HG02938 (cell line): Measurements from ENCODE around the gene PCSK6.
"Not testable (repeated sequence)": the region's sequence is repeated elsewhere in the genome, so short reads cannot be mapped to it uniquely, and the experiment has no call there.

Source experiments
- ATAC-seq: cut with Tn5 transposase; IDR thresholded peaks from one replicate; pipeline ENCODE4 v1.9.1; 2021; ENCODE audit warnings: mild to moderate bottlenecking, moderate library complexity; ENCODE audit not compliant: unreplicated experiment

Gene PCSK6

GRCh38 chr15:101386967-101387366 lies 102.5 kb downstream of the PCSK6 start:
- no peak for ATAC-seq

- no peak for ATAC-seq
These were observed 103.5 kb downstream of the PCSK6 start for GRCh38 chr15:101386006-101386405.

- no peak for ATAC-seq
These were observed 105.2 kb downstream of the PCSK6 start for GRCh38 chr15:101384276-101384675.

GRCh38 chr15:101382544-101382943 lies 107.0 kb downstream of the PCSK6 start:
- ATAC-seq = no peak

GRCh38 chr15:101381671-101382212 lies 107.8 kb downstream of the PCSK6 start:
- ATAC-seq = no peak

GRCh38 chr15:101380146-101380545 lies 109.4 kb downstream of the PCSK6 start:
- no peak for ATAC-seq

- ATAC-seq = no peak
These were observed 109.9 kb downstream of the PCSK6 start for GRCh38 chr15:101379647-101380046.

GRCh38 chr15:101378879-101379278 lies 110.6 kb downstream of the PCSK6 start:
- ATAC-seq = no peak

- no peak for ATAC-seq
These were observed 111.2 kb downstream of the PCSK6 start for GRCh38 chr15:101378171-101378755.

- no peak for ATAC-seq
These were observed 112.7 kb downstream of the PCSK6 start for GRCh38 chr15:101376615-101377395.

GRCh38 chr15:101375006-101375405 lies 114.5 kb downstream of the PCSK6 start:
- ATAC-seq = not testable (repeated sequence)

- no peak for ATAC-seq
These were observed 115.2 kb downstream of the PCSK6 start for GRCh38 chr15:101374326-101374725.

- no peak for ATAC-seq
These were observed 115.9 kb downstream of the PCSK6 start for GRCh38 chr15:101373577-101373976.

GRCh38 chr15:101372960-101373525 lies 116.5 kb downstream of the PCSK6 start:
- ATAC-seq = no peak

- ATAC-seq = no peak
These were observed 117.3 kb downstream of the PCSK6 start for GRCh38 chr15:101372149-101372577.

- ATAC-seq = no peak
These were observed 118.0 kb downstream of the PCSK6 start for GRCh38 chr15:101371519-101371918.

- ATAC-seq = no peak
These were observed 118.4 kb downstream of the PCSK6 start for GRCh38 chr15:101371081-101371480.

GRCh38 chr15:101370330-101371024 lies 119.0 kb downstream of the PCSK6 start:
- ATAC-seq = no peak

- ATAC-seq = no peak
These were observed 119.8 kb downstream of the PCSK6 start for GRCh38 chr15:101369676-101370075.

GRCh38 chr15:101368861-101369642 lies 120.5 kb downstream of the PCSK6 start:
- ATAC-seq = no peak
